NOMO-1 treated with dmso at 0.1 percent for 144 hours (cell line): ENCODE data around the gene SNORC.
"Not testable (repeated sequence)": the region's sequence is repeated elsewhere in the genome, so short reads cannot be mapped to it uniquely, and the experiment has no call there.

Experiments
- DNase-seq: peaks from one replicate; lab custom pipeline; 2025; ENCODE audit not compliant: unreplicated experiment; lab: John Stamatoyannopoulos, UW

SNORC gene

GRCh38 chr2:232896111-232896510 lies 26.0 kb downstream of the SNORC start:
- no peak for DNase-seq

DNA sequence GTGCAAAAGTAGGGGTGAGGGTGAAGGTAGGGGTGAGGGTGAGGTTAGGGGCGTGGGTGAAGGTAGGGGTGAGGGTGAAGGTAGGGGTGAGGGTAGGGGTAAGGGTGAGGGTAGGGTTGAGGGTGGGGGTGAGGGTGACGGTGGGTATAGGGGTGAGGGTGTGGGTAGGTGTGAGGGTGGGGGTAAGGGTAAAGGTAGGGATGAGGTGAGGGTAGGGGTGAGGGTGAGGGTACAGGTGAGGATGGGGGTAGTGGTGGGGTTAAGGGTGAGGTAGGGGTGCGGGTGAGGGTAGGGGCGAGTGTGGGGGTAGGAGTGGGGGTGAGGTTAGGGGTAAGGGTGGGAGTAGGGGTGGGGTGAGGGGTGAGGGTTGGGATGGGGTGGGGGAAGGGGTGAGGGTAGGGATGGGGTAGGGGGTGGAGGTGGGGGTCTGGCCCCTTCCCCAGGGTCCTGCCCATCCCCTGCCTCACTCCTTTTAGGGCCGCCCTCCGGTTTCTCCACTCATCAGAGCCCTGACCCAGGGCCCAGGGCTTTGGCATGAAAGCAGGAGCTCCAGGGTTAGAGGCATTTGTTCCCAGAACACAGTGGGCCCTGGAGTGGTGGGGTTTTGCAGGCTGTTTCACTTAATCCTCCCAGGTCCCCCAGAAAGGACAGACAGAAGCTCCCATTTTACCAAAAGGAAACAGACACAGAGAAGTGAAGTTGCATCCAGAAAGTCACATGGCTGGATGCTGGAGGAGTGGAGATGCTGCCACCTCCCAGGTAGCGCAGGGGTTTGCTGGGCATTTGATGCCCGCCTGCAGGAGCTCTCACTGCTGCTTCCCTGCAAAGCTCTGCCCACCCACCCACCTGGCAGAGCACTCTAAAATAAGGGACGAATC lies 26.9 kb downstream of the SNORC start:
- no peak for DNase-seq

- no peak for DNase-seq
These were observed 27.7 kb downstream of the SNORC start for GRCh38 chr2:232897598-232898408.

DNA sequence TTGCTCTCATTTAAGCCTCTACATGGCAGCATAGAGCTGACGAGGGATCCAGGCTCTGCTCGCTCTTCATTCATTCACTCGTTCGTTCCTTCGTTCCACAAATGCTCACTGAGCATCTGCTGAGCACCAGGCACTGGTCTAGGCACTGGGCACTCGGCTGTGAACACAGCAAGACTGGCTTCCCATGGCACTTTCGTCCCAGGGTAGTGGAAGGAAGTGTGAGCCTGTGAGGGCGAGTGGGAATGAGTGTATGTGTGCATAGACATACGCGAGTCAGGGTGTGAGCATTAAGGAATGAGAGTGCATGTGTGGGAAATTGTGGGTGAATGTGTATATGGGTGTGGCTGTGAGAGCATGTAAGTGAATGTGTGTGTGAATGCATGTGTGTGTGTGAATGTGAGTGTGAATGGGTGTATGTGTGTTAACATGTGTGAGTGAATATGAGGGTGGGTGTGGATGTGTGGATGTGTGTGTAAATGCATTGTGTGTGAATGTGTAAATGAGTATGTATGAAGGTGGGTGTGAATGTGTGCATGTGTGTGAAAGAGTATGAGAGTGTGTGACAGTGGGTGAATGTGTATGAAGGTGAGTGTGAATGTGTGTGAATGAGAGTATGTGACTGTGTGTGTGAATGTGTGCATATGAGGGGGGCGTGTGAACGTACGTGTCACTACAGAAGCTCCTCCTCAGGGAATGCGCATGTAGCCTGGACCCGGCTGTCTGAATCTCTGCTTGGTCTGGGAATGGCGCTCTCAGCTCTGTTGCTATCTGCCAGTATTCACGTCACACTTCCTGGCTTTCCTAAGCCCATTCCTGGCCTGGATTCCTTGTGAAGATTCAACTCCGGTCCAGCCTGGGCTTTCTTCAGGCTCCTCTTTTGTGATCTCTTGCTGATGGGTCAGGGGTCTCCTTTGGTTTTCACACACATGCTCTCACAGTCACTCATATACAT lies 28.8 kb downstream of the SNORC start:
- no peak for DNase-seq

- DNase-seq = peak; percentile 56
These were observed 31.0 kb downstream of the SNORC start for GRCh38 chr2:232900811-232901735.

DNA sequence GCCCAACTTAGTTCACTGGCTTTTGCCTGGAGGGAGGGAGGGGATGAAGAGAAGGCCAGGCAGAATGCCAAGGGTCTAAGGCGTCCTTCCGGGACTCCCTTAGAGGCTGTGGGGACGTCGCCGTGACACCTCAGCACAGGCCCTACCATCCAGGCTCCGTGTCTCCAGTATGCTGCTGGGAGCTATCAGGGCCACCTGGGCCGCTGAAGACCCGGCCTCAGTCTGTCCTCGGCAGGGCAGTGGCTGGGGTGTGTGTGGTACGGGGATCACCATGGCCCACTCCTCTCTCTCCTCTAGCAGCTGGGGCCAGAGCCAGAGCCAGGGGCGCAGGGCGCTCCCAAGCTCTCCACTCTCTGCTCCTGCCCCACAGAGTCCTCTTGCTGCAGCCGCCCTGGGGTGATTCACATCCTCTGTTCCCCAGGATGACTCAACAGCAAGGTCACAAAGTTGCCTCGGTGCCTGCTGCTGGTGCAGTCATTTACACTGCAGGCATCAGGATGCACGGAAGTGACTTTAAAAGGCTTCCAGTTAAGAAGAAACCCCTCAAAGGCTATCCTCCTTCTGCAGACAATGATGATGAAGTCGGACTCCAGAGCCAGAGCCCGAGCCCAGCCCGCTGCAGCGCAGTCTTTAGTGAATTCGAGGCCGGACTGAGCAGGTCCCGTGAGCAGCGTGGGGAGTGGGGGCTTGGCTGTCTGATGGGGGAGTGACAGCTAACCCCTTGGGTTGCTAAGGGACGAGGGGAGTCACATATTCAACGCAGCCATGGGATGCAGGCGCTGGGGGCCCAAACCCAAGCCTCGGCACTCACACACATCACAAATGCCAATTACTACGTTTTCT lies 31.9 kb downstream of the SNORC start:
- peak; percentile 36 for DNase-seq

DNA sequence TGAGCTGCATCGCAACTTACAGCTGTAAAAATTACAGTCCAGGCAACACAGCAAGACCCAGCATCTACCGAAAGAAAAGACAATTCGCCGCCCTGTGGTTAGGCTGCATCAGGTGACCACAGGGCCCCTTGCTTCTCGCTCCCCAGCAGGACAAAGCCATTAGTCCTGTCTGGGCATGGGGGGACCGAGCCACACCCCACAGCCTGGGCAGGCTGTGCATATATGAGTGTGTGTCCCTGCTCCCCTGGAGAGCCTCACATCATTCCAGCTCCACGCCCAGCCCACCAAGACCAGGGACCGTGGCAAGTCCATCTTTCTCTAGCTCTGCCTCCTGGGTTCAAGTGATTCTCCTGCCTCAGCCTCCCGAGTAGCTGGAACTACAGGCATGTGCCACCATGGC lies 33.9 kb downstream of the SNORC start:
- no peak for DNase-seq

- not testable (repeated sequence) for DNase-seq
These were observed 37.0 kb downstream of the SNORC start for GRCh38 chr2:232906867-232907717.

DNA sequence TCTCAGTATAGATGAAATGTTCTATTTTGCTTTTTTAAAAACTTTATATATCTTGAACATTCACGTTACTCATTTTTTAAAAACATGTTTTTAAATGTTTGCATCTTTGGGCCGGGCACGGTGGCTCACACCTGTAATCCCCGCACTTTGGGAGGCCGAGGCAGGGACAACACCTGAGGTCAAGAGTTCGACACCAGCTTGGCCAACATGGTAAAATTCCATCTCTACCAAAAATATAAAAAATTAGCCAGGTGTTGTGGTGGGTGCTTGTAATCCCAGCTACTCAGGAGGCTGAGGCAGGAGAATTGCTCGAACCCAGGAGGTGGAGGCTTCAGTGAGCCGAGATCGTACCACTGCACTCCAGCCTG lies 37.6 kb downstream of the SNORC start:
- DNase-seq = not testable (repeated sequence)

GRCh38 chr2:232908695-232909094 lies 38.6 kb downstream of the SNORC start:
- no peak for DNase-seq

- DNase-seq = no peak
These were observed 40.3 kb downstream of the SNORC start for GRCh38 chr2:232910376-232910775.

DNA sequence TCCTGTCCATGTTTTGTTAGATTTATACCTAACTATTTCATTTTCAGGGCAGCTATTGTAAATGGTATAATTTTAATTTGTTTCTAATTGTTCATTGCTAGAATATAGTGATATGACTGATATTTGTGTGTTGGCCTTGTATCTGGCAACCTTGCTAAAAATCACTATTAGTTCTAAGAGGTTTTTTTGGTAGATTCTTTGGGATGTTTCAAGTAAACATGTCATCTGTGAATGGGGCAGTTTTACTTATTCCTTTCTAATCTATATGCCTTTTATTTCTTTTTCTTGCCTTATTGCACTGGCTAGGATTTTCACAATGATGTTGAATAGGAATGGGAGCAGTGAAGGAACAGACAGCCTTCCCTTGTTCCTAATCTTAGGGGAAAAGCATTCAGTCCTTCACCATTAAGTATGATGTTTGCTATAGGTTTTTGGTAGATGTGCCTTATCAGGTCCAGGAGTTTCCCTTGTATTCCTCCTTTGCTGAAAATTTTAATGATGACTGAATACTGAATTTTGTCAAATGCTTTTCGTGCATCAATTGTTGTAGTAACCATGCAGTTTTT lies 41.7 kb downstream of the SNORC start:
- no peak for DNase-seq

DNA sequence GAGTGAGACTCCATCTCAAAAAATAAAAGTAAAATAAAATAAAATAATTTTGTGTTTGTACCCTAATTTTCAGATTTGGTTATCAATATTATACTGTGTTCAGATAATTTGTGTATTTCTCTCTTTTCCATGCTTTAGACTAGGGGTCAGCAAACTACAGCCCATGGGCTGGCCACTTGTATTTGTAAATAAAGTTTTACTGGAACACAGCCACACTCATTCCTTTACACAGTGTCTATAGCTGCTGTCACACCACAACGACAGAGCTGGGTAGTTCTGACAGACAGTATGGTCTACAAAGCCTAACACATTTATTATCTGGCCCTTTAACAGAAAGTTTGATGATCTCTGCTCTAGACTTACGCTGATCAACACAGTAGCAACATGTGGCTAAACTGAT lies 43.8 kb downstream of the SNORC start:
- DNase-seq = no peak

DNA sequence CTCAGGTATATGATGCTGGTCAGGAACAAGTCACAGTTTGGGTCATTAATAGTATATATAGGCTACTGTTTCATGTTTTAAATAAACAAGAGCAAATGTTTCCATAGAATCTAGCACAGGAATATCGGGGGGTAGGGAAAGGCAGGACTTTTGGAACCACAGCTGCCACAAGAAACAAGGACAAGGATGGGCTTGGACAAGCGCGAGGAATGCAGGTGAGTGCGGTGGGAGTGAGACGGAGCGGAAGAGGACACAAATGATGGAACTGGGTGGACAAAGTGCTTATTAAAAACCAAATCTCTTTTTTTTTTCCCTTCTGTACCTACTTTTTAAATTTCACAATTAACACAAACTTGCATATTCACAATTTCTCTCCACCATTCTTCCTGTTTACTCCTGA lies 49.1 kb downstream of the SNORC start:
- DNase-seq = no peak

GRCh38 chr2:232920055-232920454 lies 50.0 kb downstream of the SNORC start:
- DNase-seq = no peak

DNA sequence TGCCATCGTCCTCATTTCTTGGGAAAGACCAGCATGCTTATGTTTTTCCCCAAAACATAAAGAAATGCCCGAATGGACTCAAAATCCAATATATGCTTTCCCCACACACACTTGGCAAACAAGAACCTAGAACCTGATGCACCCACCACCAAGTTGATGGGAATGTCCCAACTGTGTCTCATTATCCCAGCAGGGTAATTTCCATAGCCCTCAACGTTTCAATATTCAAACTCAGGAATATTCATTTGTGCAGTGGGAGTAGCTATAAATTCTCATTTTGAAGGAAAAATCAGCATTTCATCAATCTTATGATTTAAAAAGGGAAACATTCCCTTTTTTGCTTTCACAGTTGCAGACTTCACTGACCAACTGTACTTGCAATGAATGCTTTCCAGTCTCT lies 50.7 kb downstream of the SNORC start:
- no peak for DNase-seq

DNA sequence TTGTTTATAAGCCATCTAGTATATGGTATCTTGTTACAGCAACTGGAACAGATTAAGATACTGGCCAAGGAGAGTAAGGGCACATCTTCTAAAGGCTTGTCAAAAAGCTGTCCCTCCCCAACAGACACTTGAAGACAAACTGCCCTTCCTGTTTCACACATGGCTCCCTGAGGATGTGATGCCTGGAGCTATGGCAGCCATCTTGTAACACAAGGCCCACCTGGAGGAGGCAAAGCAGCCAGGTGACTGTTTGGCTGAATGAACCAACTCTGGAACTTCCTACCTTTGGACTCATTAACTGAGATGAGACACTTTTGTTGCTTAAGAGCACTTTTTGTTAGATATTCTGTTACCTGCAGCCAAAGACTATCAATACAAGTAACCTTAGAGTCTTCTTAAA lies 54.4 kb downstream of the SNORC start:
- DNase-seq = no peak
